ENCODE measurements around the gene LRRC46.
A peak's percentile ranks its signal among the peaks of the same experiment; 100 is the strongest.

Gene LRRC46

GRCh38 chr17:47816947-47817346 lies 14.5 kb upstream of the LRRC46 start:
- Histone ChIP-seq H3K9me3 (no peaks in the 10 kb centered on the region), H3K36me3 (peaks cover 9% of the 10 kb centered on the region), H3K27me3 (no peaks in the 10 kb centered on the region), H3K4me3 (ENCODE audit: low read depth, low read length) (no peak overlapping the region), H3K4me1 (no peaks in the 10 kb centered on the region)
- TF ChIP-seq CTCF (IDR thresholded peaks at IDR 0.05; ENCODE audit: low read depth, low read length) = no peak
- DNase-seq = no peak

GRCh38 chr17:47818002-47818695 lies 13.3 kb upstream of the LRRC46 start:
- H3K4me3 ChIP-seq (ENCODE audit: low read depth, low read length) = no peak overlapping the region
- H3K36me3 ChIP-seq = peaks cover 9% of the 10 kb centered on the region
- TF ChIP-seq CTCF (IDR thresholded peaks at IDR 0.05; ENCODE audit: low read depth, low read length) = no peak
- no peaks in the 10 kb centered on the region for H3K27me3 ChIP-seq
- H3K9me3 ChIP-seq = no peaks in the 10 kb centered on the region
- H3K4me1 ChIP-seq = peaks cover 8% of the 10 kb centered on the region; the same call in 1 of the 2 replicates
- DNase-seq = no peak

- H3K4me1 ChIP-seq = peaks cover 8% of the 10 kb centered on the region; the same call in 1 of the 2 replicates
- H3K36me3 ChIP-seq = peaks cover 19% of the 10 kb centered on the region
- no peak for DNase-seq
- no peak for TF ChIP-seq CTCF (IDR thresholded peaks at IDR 0.05; ENCODE audit: low read depth, low read length)
- no peak overlapping the region for H3K4me3 ChIP-seq (ENCODE audit: low read depth, low read length)
- H3K27me3 ChIP-seq = no peaks in the 10 kb centered on the region
- H3K9me3 ChIP-seq = no peaks in the 10 kb centered on the region
Measured at GRCh38 chr17:47819475-47819874, 12.0 kb upstream of the LRRC46 start.

- Histone ChIP-seq H3K27me3 (no peaks in the 10 kb centered on the region), H3K4me1 (peaks cover 8% of the 10 kb centered on the region; the same call in 1 of the 2 replicates), H3K4me3 (ENCODE audit: low read depth, low read length) (no peak overlapping the region; the same call in 1 of the 2 replicates), H3K36me3 (peaks cover 21% of the 10 kb centered on the region), H3K9me3 (no peaks in the 10 kb centered on the region)
- TF ChIP-seq CTCF (IDR thresholded peaks at IDR 0.05; ENCODE audit: low read depth, low read length) = no peak
- no peak for DNase-seq
Measured at GRCh38 chr17:47820033-47820789, 11.3 kb upstream of the LRRC46 start.

GRCh38 chr17:47821031-47821423 lies 10.4 kb upstream of the LRRC46 start:
- H3K27me3 ChIP-seq = no peaks in the 10 kb centered on the region
- peaks cover 23% of the 10 kb centered on the region for H3K36me3 ChIP-seq
- no peaks in the 10 kb centered on the region for H3K9me3 ChIP-seq
- H3K4me1 ChIP-seq = peaks cover 8% of the 10 kb centered on the region; the same call in 1 of the 2 replicates
- TF ChIP-seq CTCF (IDR thresholded peaks at IDR 0.05; ENCODE audit: low read depth, low read length) = no peak
- H3K4me3 ChIP-seq (ENCODE audit: low read depth, low read length) = peak overlapping the region; percentile 82
- DNase-seq = no peak
